H9 (cell line): ENCODE measurements around the gene ADARB2. TPM values are rescaled to one million over a fixed set of nuclear protein-coding genes. Genes with fewer than 3 reads are reported as not detected.

Experiments
- DNase-seq: peaks from one replicate; pipeline ENCODE4 v3.0.0-alpha.2; 2017
- H2AFZ ChIP-seq: one replicate; pipeline ENCODE4 v1.6.1; 2013; ENCODE audit warnings: mild to moderate bottlenecking, low read length, control low read depth, moderate library complexity
- H2AK5ac ChIP-seq: 2 replicates; pipeline ENCODE4 v1.6.1; 2013; ENCODE audit warnings: low read length, control low read depth, mixed read lengths; ENCODE audit not compliant: insufficient read length
- H2BK120ac ChIP-seq: one replicate; pipeline ENCODE4 v1.6.1; 2013; ENCODE audit warnings: low read depth, mild to moderate bottlenecking, low read length, control low read depth, inconsistent platforms; ENCODE audit not compliant: poor library complexity, severe bottlenecking
- H2BK12ac ChIP-seq: 2 replicates; pipeline ENCODE4 v1.6.1; 2013; ENCODE audit warnings: low read length, control low read depth, mixed read lengths, low read depth; ENCODE audit not compliant: insufficient read length
- H2BK15ac ChIP-seq: 2 replicates; pipeline ENCODE4 v1.6.1; 2013; ENCODE audit warnings: low read depth, low read length, control low read depth
- H2BK20ac ChIP-seq: one replicate; pipeline ENCODE4 v1.6.1; 2013; ENCODE audit warnings: low read depth, mild to moderate bottlenecking, low read length, control low read depth, inconsistent platforms; ENCODE audit not compliant: poor library complexity, severe bottlenecking
- H2BK5ac ChIP-seq: 2 replicates; pipeline ENCODE4 v1.6.1; 2013; ENCODE audit warnings: low read length, control low read depth, mixed read lengths; ENCODE audit not compliant: insufficient read length
- H3K14ac ChIP-seq: 2 replicates; pipeline ENCODE4 v1.6.1; 2013; ENCODE audit warnings: low read length, control low read depth; ENCODE audit not compliant: insufficient read depth
- H3K18ac ChIP-seq: 2 replicates; pipeline ENCODE4 v1.6.1; 2013; ENCODE audit warnings: low read depth, mild to moderate bottlenecking, mixed read lengths, low read length, control low read depth; ENCODE audit not compliant: insufficient read length
- H3K23ac ChIP-seq: 2 replicates; pipeline ENCODE4 v1.6.1; 2013; ENCODE audit warnings: low read length, control low read depth, mixed read lengths, low read depth; ENCODE audit not compliant: insufficient read length
- H3K23me2 ChIP-seq: 2 replicates; pipeline ENCODE4 v1.6.1; 2013; ENCODE audit warnings: low read depth, mild to moderate bottlenecking, mixed read lengths, low read length, control low read depth; ENCODE audit not compliant: insufficient read length, poor library complexity, severe bottlenecking
- H3K27ac ChIP-seq: 2 replicates; pipeline ENCODE4 v1.5.1; 2013; ENCODE audit warnings: low read length, control low read depth, mixed read lengths, low read depth; ENCODE audit not compliant: insufficient read length
- H3K27me3 ChIP-seq: 2 replicates; pipeline ENCODE4 v1.6.1; 2013; ENCODE audit warnings: low read length, control low read depth, inconsistent platforms; ENCODE audit not compliant: insufficient read depth
- H3K4ac ChIP-seq: 2 replicates; pipeline ENCODE4 v1.6.1; 2013; ENCODE audit warnings: low read depth, mild to moderate bottlenecking, control low read depth, inconsistent platforms, low read length, moderate library complexity
- H3K4me1 ChIP-seq: 2 replicates; pipeline ENCODE4 v1.6.1; 2013; ENCODE audit warnings: low read length, control low read depth, inconsistent platforms; ENCODE audit not compliant: insufficient read depth
- H3K4me2 ChIP-seq: 2 replicates; pipeline ENCODE4 v1.6.1; 2013; ENCODE audit warnings: low read length, control low read depth, mixed read lengths; ENCODE audit not compliant: insufficient read length, insufficient read depth
- H3K56ac ChIP-seq: 2 replicates; pipeline ENCODE4 v1.6.1; 2013; ENCODE audit warnings: low read depth, mild to moderate bottlenecking, mixed read lengths, low read length, control low read depth; ENCODE audit not compliant: insufficient read length
- H3K79me1 ChIP-seq: 2 replicates; pipeline ENCODE4 v1.6.1; 2013; ENCODE audit warnings: low read depth, mild to moderate bottlenecking, moderate library complexity, low read length, control low read depth, inconsistent platforms; ENCODE audit not compliant: insufficient read depth, poor library complexity, severe bottlenecking
- H3K79me2 ChIP-seq: 2 replicates; pipeline ENCODE4 v1.6.1; 2013; ENCODE audit warnings: low read length, control low read depth, inconsistent platforms; ENCODE audit not compliant: insufficient read depth
- H3K9ac ChIP-seq: 2 replicates; pipeline ENCODE4 v1.6.1; 2013; ENCODE audit warnings: low read length, control low read depth, mixed read lengths; ENCODE audit not compliant: insufficient read length; ENCODE audit errors: extremely low read depth
- H3K9me3 ChIP-seq: one replicate; pipeline ENCODE4 v1.6.1; 2013; ENCODE audit warnings: low read depth, low read length, inconsistent platforms; ENCODE audit not compliant: control insufficient read depth
- H3T11ph ChIP-seq: one replicate; pipeline ENCODE4 v1.6.1; 2013; ENCODE audit warnings: mild to moderate bottlenecking, low read length, control low read depth, inconsistent platforms
- H4K20me1 ChIP-seq: one replicate; pipeline ENCODE4 v1.6.1; 2013; ENCODE audit not compliant: control insufficient read depth, insufficient read length, insufficient read depth
- H4K5ac ChIP-seq: 2 replicates; pipeline ENCODE4 v1.6.1; 2013; ENCODE audit warnings: low read depth, mild to moderate bottlenecking, mixed read lengths, low read length, control low read depth; ENCODE audit not compliant: insufficient read length
- H4K8ac ChIP-seq: replicated peaks from 2 replicates; pipeline ENCODE4 v1.6.1; 2013; ENCODE audit warnings: low read length, control low read depth, mixed read lengths, low read depth; ENCODE audit not compliant: insufficient read length
- H4K91ac ChIP-seq: 2 replicates; pipeline ENCODE4 v1.6.1; 2013; ENCODE audit warnings: low read depth, mild to moderate bottlenecking, moderate library complexity, mixed read lengths, low read length, control low read depth; ENCODE audit not compliant: insufficient read length
- H3K27ac Mint-ChIP-seq, 3 experiments: 2 replicates in 2 of 3; 3 replicates in 1 of 3; pipeline ENCODE4 v1.8.0; 2020 to 2021; ENCODE audit warnings: mixed read lengths in 3 of 3, mild to moderate bottlenecking in 1 of 3, moderate library complexity in 1 of 3
- H3K27me3 Mint-ChIP-seq: 2 replicates; pipeline ENCODE4 v1.8.0; 2021; ENCODE audit warnings: low read depth, mild to moderate bottlenecking, moderate library complexity, mixed read lengths
- H3K36me3 Mint-ChIP-seq, 3 experiments: 2 replicates in 2 of 3; 3 replicates in 1 of 3; pipeline ENCODE4 v1.8.0; 2020 to 2021; ENCODE audit warnings: low read depth in 3 of 3, mixed read lengths in 3 of 3; ENCODE audit not compliant: insufficient read depth in 1 of 3
- H3K4me1 Mint-ChIP-seq, 2 experiments: 2 replicates each; pipeline ENCODE4 v1.8.0; 2020; ENCODE audit warnings: mixed read lengths in 2 of 2
- H3K4me3 Mint-ChIP-seq, 2 experiments: 2 replicates in 1 of 2; 3 replicates in 1 of 2; pipeline ENCODE4 v1.8.0; 2020 to 2021; ENCODE audit warnings: mild to moderate bottlenecking in 2 of 2, mixed read lengths in 2 of 2, moderate library complexity in 1 of 2
- H3K9me3 Mint-ChIP-seq, 2 experiments: 2 replicates in 1 of 2; 3 replicates in 1 of 2; pipeline ENCODE4 v1.8.0; 2020; ENCODE audit warnings: mild to moderate bottlenecking in 2 of 2, mixed read lengths in 2 of 2, moderate library complexity in 1 of 2
- CTCF ChIP-seq: fragments of 200-600 bp; sonication (generic); conservative IDR thresholded peaks from 3 replicates; pipeline ENCODE4 v1.8.0; 2021; ENCODE audit warnings: antibody characterized with exemption, mild to moderate bottlenecking
- WGBS: extraction: QIAGEN DNeasy Blood & Tissue Kit; methylation state at CpG from one replicate; pipeline ENCODE4 v1.1.7; 2013; ENCODE audit warnings: missing lambda C conversion rate, low lambda C conversion rate, mixed read lengths; ENCODE audit not compliant: insufficient read length; ENCODE audit errors: extremely low coverage; 5-methylcytosine and 5-hydroxymethylcytosine counted together
- total RNA-seq: library from RNA; stranded (reverse); gene quantifications from 2 replicates; pipeline ENCODE4 v1.2.1, GENCODE V29; 2021

The ADARB2 gene
- total RNA-seq, 1 experiment from 2014 or later: 0.87 TPM

GRCh38 chr10:1166828-1167275, 570.5 kb downstream of the ADARB2 start:
- Histone ChIP-seq H2BK12ac (no peak overlapping the region), H3K27ac (no peak overlapping the region), H3K4ac (no peak overlapping the region), H3K27me3 (no peaks in the 10 kb centered on the region), H3K4me2 (no peak overlapping the region), H2AK5ac (no peak overlapping the region), H3K4me1 (no peaks in the 10 kb centered on the region), H3T11ph (no peak overlapping the region), H3K79me2 (no peaks in the 10 kb centered on the region), H4K8ac (no peak overlapping the region), H4K20me1 (no peaks in the 10 kb centered on the region), H2AFZ (no peak overlapping the region), H3K79me1 (no peaks in the 10 kb centered on the region), H2BK5ac (no peak overlapping the region), H4K5ac (no peak overlapping the region), H3K9me3 (no peaks in the 10 kb centered on the region), H3K14ac (no peak overlapping the region), H2BK120ac (no peak overlapping the region), H2BK20ac (no peak overlapping the region), H2BK15ac (no peak overlapping the region), H3K23ac (no peak overlapping the region), H3K9ac (no peak overlapping the region), H4K91ac (no peak overlapping the region), H3K56ac (no peak overlapping the region), H3K23me2 (no peaks in the 10 kb centered on the region), H3K18ac (no peak overlapping the region)
- Mint-ChIP-seq H3K27ac (no peak overlapping the region), H3K4me1 (peaks cover 0 to 6% of the 10 kb centered on the region in 2 experiments; a peak in 1 of 4 replicates), H3K9me3 (no peaks in the 10 kb centered on the region), H3K36me3 (no peaks in the 10 kb centered on the region), H3K27me3 (peaks cover 9% of the 10 kb centered on the region), H3K4me3 (no peak overlapping the region)
- no peak for TF ChIP-seq CTCF
- no peak for DNase-seq
- WGBS: no CpG with 5 or more reads among the region's 9 CpGs
